GM12873 (cell line): ENCODE data around the gene HDAC4.

Experiments
- TF ChIP-seq, protein P1 (sequence below): IDR thresholded peaks from 2 replicates; pipeline ENCODE4 v1.5.1; 2012; ENCODE audit warnings: low read depth, mild to moderate bottlenecking, moderate library complexity, low read length, control low read depth; ENCODE audit not compliant: insufficient read depth; ENCODE audit errors: missing control alignments

Gene HDAC4

GRCh38 chr2:239046822-239047221 lies 354.0 kb downstream of the HDAC4 start:
- TF ChIP-seq, protein P1, sequence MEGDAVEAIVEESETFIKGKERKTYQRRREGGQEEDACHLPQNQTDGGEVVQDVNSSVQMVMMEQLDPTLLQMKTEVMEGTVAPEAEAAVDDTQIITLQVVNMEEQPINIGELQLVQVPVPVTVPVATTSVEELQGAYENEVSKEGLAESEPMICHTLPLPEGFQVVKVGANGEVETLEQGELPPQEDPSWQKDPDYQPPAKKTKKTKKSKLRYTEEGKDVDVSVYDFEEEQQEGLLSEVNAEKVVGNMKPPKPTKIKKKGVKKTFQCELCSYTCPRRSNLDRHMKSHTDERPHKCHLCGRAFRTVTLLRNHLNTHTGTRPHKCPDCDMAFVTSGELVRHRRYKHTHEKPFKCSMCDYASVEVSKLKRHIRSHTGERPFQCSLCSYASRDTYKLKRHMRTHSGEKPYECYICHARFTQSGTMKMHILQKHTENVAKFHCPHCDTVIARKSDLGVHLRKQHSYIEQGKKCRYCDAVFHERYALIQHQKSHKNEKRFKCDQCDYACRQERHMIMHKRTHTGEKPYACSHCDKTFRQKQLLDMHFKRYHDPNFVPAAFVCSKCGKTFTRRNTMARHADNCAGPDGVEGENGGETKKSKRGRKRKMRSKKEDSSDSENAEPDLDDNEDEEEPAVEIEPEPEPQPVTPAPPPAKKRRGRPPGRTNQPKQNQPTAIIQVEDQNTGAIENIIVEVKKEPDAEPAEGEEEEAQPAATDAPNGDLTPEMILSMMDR: no peak

DNA sequence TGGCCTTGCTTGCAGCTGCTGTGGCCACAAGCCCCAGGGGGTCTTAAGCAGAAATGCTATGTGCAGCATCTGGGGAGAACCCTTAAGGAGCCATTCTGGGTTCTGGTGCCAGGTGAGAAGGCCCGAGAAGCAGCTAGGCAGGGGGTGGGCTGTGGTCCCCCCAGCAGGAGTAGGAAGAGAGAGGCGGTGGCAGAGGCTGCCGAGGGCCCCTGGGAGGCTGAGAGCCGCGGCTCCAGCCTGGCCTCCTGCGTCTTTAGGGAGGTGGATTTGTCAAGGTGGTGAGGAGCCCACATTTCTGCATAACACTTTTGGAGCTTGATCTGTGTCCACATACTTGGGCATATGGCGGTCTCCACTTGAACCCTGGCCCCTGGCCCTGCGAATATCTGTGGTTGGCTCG lies 356.5 kb downstream of the HDAC4 start:
- TF ChIP-seq, protein P1: no peak

DNA sequence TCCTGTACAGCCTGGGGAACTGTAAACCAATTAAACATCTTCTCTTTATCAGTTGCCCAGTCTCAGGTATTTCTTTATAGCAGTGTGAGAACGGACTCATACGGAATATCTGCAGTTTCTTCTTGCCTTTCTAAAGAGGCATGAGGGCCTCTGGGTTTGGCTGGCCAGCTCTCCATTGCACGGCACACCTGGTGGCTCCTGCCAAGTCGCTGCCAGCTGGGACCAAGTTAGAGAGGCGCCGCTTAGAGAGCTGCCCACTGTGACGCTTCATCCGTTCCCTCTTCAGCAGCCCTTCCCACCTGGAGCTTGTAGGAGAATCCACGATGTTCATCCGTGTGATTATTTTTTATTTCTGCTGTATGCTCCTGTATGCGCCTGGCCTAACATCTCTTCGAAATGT lies 357.5 kb downstream of the HDAC4 start:
- TF ChIP-seq, protein P1: no peak

- TF ChIP-seq, protein P1: no peak
Measured at GRCh38 chr2:239042551-239043320, 358.1 kb downstream of the HDAC4 start.

- TF ChIP-seq, protein P1: no peak
Measured at GRCh38 chr2:239042046-239042445, 358.8 kb downstream of the HDAC4 start.

GRCh38 chr2:239041062-239041461 lies 359.8 kb downstream of the HDAC4 start:
- TF ChIP-seq, protein P1: no peak

GRCh38 chr2:239040152-239040761 lies 360.6 kb downstream of the HDAC4 start:
- TF ChIP-seq, protein P1: no peak
